DND-41 (cell line): Measurements from ENCODE around the gene CYB5R3.

ENCODE experiments used
- CTCF ChIP-seq: IDR thresholded peaks from 2 replicates; pipeline ENCODE4 v1.5.1; 2012; ENCODE audit warnings: borderline replicate concordance, low read length, moderate library complexity, mild to moderate bottlenecking; ENCODE audit not compliant: poor library complexity, severe bottlenecking; ENCODE audit errors: extremely low read depth
- EZH2 ChIP-seq: IDR thresholded peaks from 3 replicates; pipeline ENCODE4 v1.6.1; 2012; ENCODE audit warnings: borderline replicate concordance, low read depth, mild to moderate bottlenecking, moderate library complexity, low read length, inconsistent platforms; ENCODE audit not compliant: severe bottlenecking

GRCh38 chr22:42626951-42627625 is 22.1 kb downstream of the CYB5R3 start:
- no peak for TF ChIP-seq CTCF
- TF ChIP-seq EZH2 = no peak
